ENCODE results near the gene GJD3. TPM values are rescaled to one million over a fixed set of nuclear protein-coding genes. Genes with fewer than 3 reads are reported as not detected.

GJD3 gene
- total and polyA plus RNA-seq, 2 experiments from 2014 or later = 1.4 TPM; not detected in 1

- Histone ChIP-seq H3K36me3 (ENCODE audit: insufficient read depth) (no peaks in the 10 kb centered on the region; the same call in 1 of the 2 replicates), H2AFZ (0 out of 2 replicates have a peak overlapping the region, but pooled peaks have one; percentile 74), H3K4me1 (ENCODE audit: insufficient read depth) (peaks cover 47% of the 10 kb centered on the region), H3F3A (replicated peaks; ENCODE audit: low read depth) (peaks cover 35% of the 10 kb centered on the region), H3K4me3 (peak overlapping the region; percentile 92), H3K9me2 (ENCODE audit: insufficient read depth) (no peaks in the 10 kb centered on the region), H4K20me1 (replicated peaks; ENCODE audit: insufficient read depth) (peaks cover 25% of the 10 kb centered on the region), H3K27ac (ENCODE audit: low read depth) (no peak overlapping the region), H3K79me2 (replicated peaks; ENCODE audit: insufficient read depth) (peaks cover 9% of the 10 kb centered on the region; the same call in 1 of the 2 replicates), H3K4me2 (peak overlapping the region; percentile 99), H3K27me3 (ENCODE audit: insufficient read depth) (peaks cover 45% of the 10 kb centered on the region)
- peak; percentile 35 for TF ChIP-seq POLR2AphosphoS5 (IDR thresholded peaks at IDR 0.05; ENCODE audit: low read depth)
- no peak for TF ChIP-seq EZH2phosphoT487 (IDR thresholded peaks at IDR 0.05; ENCODE audit: unreplicated experiment)
- ATAC-seq (peak; percentile 47), DNase-seq (ENCODE audit: low spot score) (peak; percentile 87)
- H3K36me3 Mint-ChIP-seq (ENCODE audit: low read depth) = no peaks in the 10 kb centered on the region; the same call in 2 of the 3 replicates
- H3K9me3 Mint-ChIP-seq = no peaks in the 10 kb centered on the region
- peaks cover 57% of the 10 kb centered on the region for H3K4me1 Mint-ChIP-seq
- H3K27me3 Mint-ChIP-seq (ENCODE audit: insufficient read depth, low read depth, poor library complexity) = peaks cover 58% of the 10 kb centered on the region
- no peak overlapping the region for H3K27ac Mint-ChIP-seq
- H3K4me3 Mint-ChIP-seq = peak overlapping the region; percentile 76
Measured at GRCh38 chr17:40341808-40342503, 22.6 kb downstream of the GJD3 start.

- TF ChIP-seq POLR2AphosphoS5 (IDR thresholded peaks at IDR 0.05; ENCODE audit: low read depth) (no peak), CTCF (conservative IDR thresholded peaks at IDR 0.05; ENCODE audit: low read depth in 2 of 2) (no peak), ZNF114 (CRISPR knock-in tag; IDR thresholded peaks at IDR 0.05) (no peak), CREB1 (CRISPR knock-in tag; IDR thresholded peaks at IDR 0.05; ENCODE audit: low read depth) (peak; percentile 73)
- peaks cover 30% of the 10 kb centered on the region for H3F3A ChIP-seq (replicated peaks; ENCODE audit: low read depth)
- Mint-ChIP-seq H3K27ac (no peak overlapping the region), H3K27me3 (ENCODE audit: insufficient read depth, low read depth, poor library complexity) (peaks cover 61% of the 10 kb centered on the region), H3K36me3 (ENCODE audit: low read depth) (no peaks in the 10 kb centered on the region; the same call in 2 of the 3 replicates), H3K9me3 (no peaks in the 10 kb centered on the region), H3K4me1 (peaks cover 51% of the 10 kb centered on the region), H3K4me3 (peak overlapping the region; percentile 76)
- no peaks in the 10 kb centered on the region for H3K9me2 ChIP-seq (ENCODE audit: insufficient read depth)
- H3K4me1 ChIP-seq (ENCODE audit: insufficient read depth) = peaks cover 39% of the 10 kb centered on the region
- peaks cover 46% of the 10 kb centered on the region for H3K27me3 ChIP-seq (ENCODE audit: insufficient read depth)
- DNase-seq (ENCODE audit: low spot score) (peak; percentile 91), ATAC-seq (peak; percentile 31)
- H3K36me3 ChIP-seq (ENCODE audit: insufficient read depth) = no peaks in the 10 kb centered on the region; the same call in 1 of the 2 replicates
- H3K4me2 ChIP-seq = peak overlapping the region; percentile 99
- 0 out of 2 replicates have a peak overlapping the region, but pooled peaks have one; percentile 74 for H2AFZ ChIP-seq
- H3K4me3 ChIP-seq = peak overlapping the region; percentile 92
- H3K79me2 ChIP-seq (replicated peaks; ENCODE audit: insufficient read depth) = peaks cover 9% of the 10 kb centered on the region; the same call in 1 of the 2 replicates
- peaks cover 32% of the 10 kb centered on the region for H4K20me1 ChIP-seq (replicated peaks; ENCODE audit: insufficient read depth)
- H3K27ac ChIP-seq (ENCODE audit: low read depth) = no peak overlapping the region
Measured at GRCh38 chr17:40340880-40341807, 23.4 kb downstream of the GJD3 start.

All from GM23338 (cell line).